ENCODE results near the gene REC114. TPM values are rescaled to one million over a fixed set of nuclear protein-coding genes. Genes with fewer than 3 reads are reported as not detected.

The REC114 gene
- total and polyA plus RNA-seq, 2 donors (not counting 3 experiments of a cell fraction or from before 2014, with no cell fraction given): not detected

DNA sequence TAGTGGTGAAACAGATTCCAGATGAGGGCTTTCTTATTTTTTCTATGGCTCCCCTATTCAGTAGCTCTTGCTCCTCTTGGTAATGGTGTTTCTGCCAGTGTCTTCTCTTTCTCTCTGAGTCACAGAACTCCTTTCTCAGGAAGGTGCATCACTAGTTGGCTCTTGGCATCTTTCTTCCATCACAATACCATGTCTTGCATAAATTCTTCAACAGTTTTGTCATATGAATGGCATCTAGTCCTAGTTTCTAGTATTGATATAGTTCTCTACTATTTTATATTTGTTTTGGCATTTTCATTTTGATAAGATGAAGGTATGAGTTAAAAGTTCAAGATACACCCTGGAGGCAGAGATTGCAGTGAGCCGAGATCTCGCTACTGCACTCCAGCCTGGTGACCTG is 51.0 kb downstream of the REC114 start:
- no peaks in the 10 kb centered on the region for H3K9me1 ChIP-seq (replicated peaks; ENCODE audit: control insufficient read depth, extremely low read depth, insufficient read depth, low read length)

More for the DNA sequence above, 51.0 kb downstream of the REC114 start:
- FAIRE-seq (no peak), DNase-seq (ENCODE audit: low read depth, low spot score) (no peak)
- H3K4me3 ChIP-seq (replicated peaks in 1 of 3; ENCODE audit: insufficient read depth in 1 of 3, low read depth in 1 of 3, low read length in 3 of 3): no peak overlapping the region
- H3K4me1 ChIP-seq (ENCODE audit: control insufficient read depth, extremely low read depth, insufficient read depth, low read length): no peaks in the 10 kb centered on the region
- CTCF ChIA-PET: interaction anchor here (2.3 kb wide), 1 partner anchor 10 kb away, joined by 6 read pairs; no protein-coding TSS in a partner anchor
- peaks cover 0 to 2% of the 10 kb centered on the region in 2 experiments for H3K27me3 ChIP-seq (ENCODE audit: control insufficient read depth in 2 of 2, insufficient read depth in 2 of 2, low read length in 2 of 2)
- POLR2A ChIA-PET: no interaction called here
- TF ChIP-seq POLR2A (IDR thresholded peaks at IDR 0.05; ENCODE audit: low read depth, low read length) (no peak), FOS (IDR thresholded peaks at IDR 0.05; ENCODE audit: borderline replicate concordance, insufficient read depth, low read length) (no peak), EZH2 (IDR thresholded peaks at IDR 0.05; ENCODE audit: borderline replicate concordance, low read depth, low read length, severe bottlenecking) (no peak), GATA2 (IDR thresholded peaks at IDR 0.05; ENCODE audit: insufficient read depth, insufficient read length, low read depth, low read length) (no peak), JUN (IDR thresholded peaks at IDR 0.05; ENCODE audit: borderline replicate concordance, insufficient read depth, insufficient read length, low read depth) (no peak), MAX (IDR thresholded peaks at IDR 0.05; ENCODE audit: insufficient read depth, insufficient read length) (no peak), POLR2AphosphoS5 (IDR thresholded peaks at IDR 0.05; ENCODE audit: insufficient read depth, low read depth, low read length) (no peak), MYC (IDR thresholded peaks at IDR 0.05; ENCODE audit: low read depth, low read length) (no peak)
- TF ChIP-seq, protein P1, sequence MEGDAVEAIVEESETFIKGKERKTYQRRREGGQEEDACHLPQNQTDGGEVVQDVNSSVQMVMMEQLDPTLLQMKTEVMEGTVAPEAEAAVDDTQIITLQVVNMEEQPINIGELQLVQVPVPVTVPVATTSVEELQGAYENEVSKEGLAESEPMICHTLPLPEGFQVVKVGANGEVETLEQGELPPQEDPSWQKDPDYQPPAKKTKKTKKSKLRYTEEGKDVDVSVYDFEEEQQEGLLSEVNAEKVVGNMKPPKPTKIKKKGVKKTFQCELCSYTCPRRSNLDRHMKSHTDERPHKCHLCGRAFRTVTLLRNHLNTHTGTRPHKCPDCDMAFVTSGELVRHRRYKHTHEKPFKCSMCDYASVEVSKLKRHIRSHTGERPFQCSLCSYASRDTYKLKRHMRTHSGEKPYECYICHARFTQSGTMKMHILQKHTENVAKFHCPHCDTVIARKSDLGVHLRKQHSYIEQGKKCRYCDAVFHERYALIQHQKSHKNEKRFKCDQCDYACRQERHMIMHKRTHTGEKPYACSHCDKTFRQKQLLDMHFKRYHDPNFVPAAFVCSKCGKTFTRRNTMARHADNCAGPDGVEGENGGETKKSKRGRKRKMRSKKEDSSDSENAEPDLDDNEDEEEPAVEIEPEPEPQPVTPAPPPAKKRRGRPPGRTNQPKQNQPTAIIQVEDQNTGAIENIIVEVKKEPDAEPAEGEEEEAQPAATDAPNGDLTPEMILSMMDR (IDR thresholded peaks at IDR 0.05; ENCODE audit: extremely low read depth in 1 of 2, insufficient read depth in 1 of 2, low read depth in 1 of 2, low read length in 2 of 2): no peak
- dilution Hi-C loops (cut with MboI; ENCODE audit: extremely low pct_ligation_motif_present, low sequenced_read_pairs): no loop called here
- no peak overlapping the region for H2AFZ ChIP-seq (ENCODE audit: low read depth, low read length)
- H3K27ac ChIP-seq (ENCODE audit: insufficient read depth, low read depth, low read length): no peak overlapping the region
- BruUV-seq (replicated peaks): no TSS peak
- no peaks in the 10 kb centered on the region for H3K79me2 ChIP-seq (ENCODE audit: control insufficient read depth, insufficient read depth, low read length)
- intact Hi-C loops (cut with micrococcal nuclease): no loop called here
- H3K36me3 ChIP-seq (ENCODE audit: control insufficient read depth in 2 of 2, extremely low read depth in 1 of 2, insufficient read depth in 2 of 2, low read length in 2 of 2): no peaks in the 10 kb centered on the region
- H3K4me2 ChIP-seq (ENCODE audit: insufficient read depth, low read length): no peak overlapping the region
- H3K9ac ChIP-seq (replicated peaks; ENCODE audit: extremely low read depth, insufficient read depth, low read length): no peak overlapping the region
- no peaks in the 10 kb centered on the region for H4K20me1 ChIP-seq (replicated peaks; ENCODE audit: control insufficient read depth, extremely low read depth, insufficient read depth, low read length)
- H3K9me3 ChIP-seq (replicated peaks; ENCODE audit: control insufficient read depth, insufficient read depth, low read length): no peaks in the 10 kb centered on the region
